Measurements from ENCODE around the gene ACSS2.
A peak's percentile ranks its signal among the peaks of the same experiment; 100 is the strongest.

The ACSS2 gene

GRCh38 chr20:34952671-34953070, 76.3 kb downstream of the ACSS2 start:
- DNase-seq (ENCODE audit: low read depth) = peak; percentile 37
- no peak overlapping the region for H3K4me3 ChIP-seq (replicated peaks; ENCODE audit: low read depth, low read length)
- TF ChIP-seq CTCF (IDR thresholded peaks at IDR 0.05; ENCODE audit: low read length, missing control alignments) = no peak

- DNase-seq (ENCODE audit: low read depth) = no peak
- TF ChIP-seq CTCF (IDR thresholded peaks at IDR 0.05; ENCODE audit: low read length, missing control alignments) = no peak
- H3K4me3 ChIP-seq (replicated peaks; ENCODE audit: low read depth, low read length) = no peak overlapping the region
Measured at GRCh38 chr20:34953960-34954359, 77.5 kb downstream of the ACSS2 start.

GRCh38 chr20:34954904-34955230, 78.5 kb downstream of the ACSS2 start:
- peak overlapping the region; percentile 85 for H3K4me3 ChIP-seq (replicated peaks; ENCODE audit: low read depth, low read length)
- TF ChIP-seq CTCF (IDR thresholded peaks at IDR 0.05; ENCODE audit: low read length, missing control alignments) = no peak
- no peak for DNase-seq (ENCODE audit: low read depth)

GRCh38 chr20:34955231-34956040, 79.0 kb downstream of the ACSS2 start, which contains the start of the genes GSS and MYH7B:
Gene GSS, minus strand, starts transcription at chr20:34955806. Its CDS starts 3,954 bp downstream, at chr20:34951852.
Gene MYH7B, plus strand, starts transcription at chr20:34955868. Its CDS starts 22,138 bp downstream, at chr20:34978006.
- DNase-seq (ENCODE audit: low read depth) = peak; percentile 97
- H3K4me3 ChIP-seq (replicated peaks; ENCODE audit: low read depth, low read length) = peak within 1 kb of the TSS; percentile 85
- peak; percentile 44 for TF ChIP-seq CTCF (IDR thresholded peaks at IDR 0.05; ENCODE audit: low read length, missing control alignments)

- no peak for TF ChIP-seq CTCF (IDR thresholded peaks at IDR 0.05; ENCODE audit: low read length, missing control alignments)
- no peak for DNase-seq (ENCODE audit: low read depth)
Measured at GRCh38 chr20:34956041-34956458, 79.6 kb downstream of the ACSS2 start.

GRCh38 chr20:34956751-34957472, 80.5 kb downstream of the ACSS2 start:
- no peak for DNase-seq (ENCODE audit: low read depth)
- TF ChIP-seq CTCF (IDR thresholded peaks at IDR 0.05; ENCODE audit: low read length, missing control alignments) = no peak
- H3K4me3 ChIP-seq (replicated peaks; ENCODE audit: low read depth, low read length) = no peak overlapping the region

More at GRCh38 chr20:34956041-34956458, 79.6 kb downstream of the ACSS2 start:
- peak overlapping the region; percentile 85 for H3K4me3 ChIP-seq (replicated peaks; ENCODE audit: low read depth, low read length)

All from fibroblast of pulmonary artery (primary cell).